Activated T-helper 2 cell treated with anti-CD3 and anti-CD28 coated beads, Interferon-gamma antibody, Interleukin-2, Interleukin-4, amounts not matched to agents 10 μg/mL and 5 μg/mL and 100 μg/mL, durations not matched to agents 14 hours and 24 hours and 36 hours (primary cell): Measurements from ENCODE around the gene BDNF. TPM values are rescaled to one million over a fixed set of nuclear protein-coding genes. Genes with fewer than 3 reads are reported as not detected.

Experiments
- DNase-seq: peaks from one replicate; pipeline ENCODE4 v3.0.0; 2021; ENCODE audit warnings: low spot score
- H3K27ac Mint-ChIP-seq: one replicate; pipeline ENCODE4 v1.8.0; 2021; ENCODE audit warnings: mixed read lengths
- H3K27me3 Mint-ChIP-seq: one replicate; pipeline ENCODE4 v1.8.0; 2021; ENCODE audit warnings: low read depth, mixed read lengths
- H3K36me3 Mint-ChIP-seq: one replicate; pipeline ENCODE4 v1.8.0; 2021; ENCODE audit warnings: low read depth, mixed read lengths
- H3K4me1 Mint-ChIP-seq: one replicate; pipeline ENCODE4 v1.8.0; 2021; ENCODE audit warnings: low read depth, mixed read lengths
- H3K4me3 Mint-ChIP-seq: one replicate; pipeline ENCODE4 v1.8.0; 2021; ENCODE audit warnings: low read depth, mild to moderate bottlenecking, moderate library complexity, mixed read lengths
- H3K9me3 Mint-ChIP-seq: one replicate; pipeline ENCODE4 v1.8.0; 2021; ENCODE audit warnings: mixed read lengths
- intact Hi-C: fragments of 100-400 bp; cut with micrococcal nuclease; formaldehyde crosslinking; loops from one replicate; pipeline ENCODE4 v1.15.1; 2023
- total RNA-seq: library from RNA; stranded (reverse); gene quantifications from 2 replicates; pipeline ENCODE4 v1.2.3, GENCODE V29; 2022

BDNF gene
- total RNA-seq, 1 donor from 2014 or later = not detected

DNA sequence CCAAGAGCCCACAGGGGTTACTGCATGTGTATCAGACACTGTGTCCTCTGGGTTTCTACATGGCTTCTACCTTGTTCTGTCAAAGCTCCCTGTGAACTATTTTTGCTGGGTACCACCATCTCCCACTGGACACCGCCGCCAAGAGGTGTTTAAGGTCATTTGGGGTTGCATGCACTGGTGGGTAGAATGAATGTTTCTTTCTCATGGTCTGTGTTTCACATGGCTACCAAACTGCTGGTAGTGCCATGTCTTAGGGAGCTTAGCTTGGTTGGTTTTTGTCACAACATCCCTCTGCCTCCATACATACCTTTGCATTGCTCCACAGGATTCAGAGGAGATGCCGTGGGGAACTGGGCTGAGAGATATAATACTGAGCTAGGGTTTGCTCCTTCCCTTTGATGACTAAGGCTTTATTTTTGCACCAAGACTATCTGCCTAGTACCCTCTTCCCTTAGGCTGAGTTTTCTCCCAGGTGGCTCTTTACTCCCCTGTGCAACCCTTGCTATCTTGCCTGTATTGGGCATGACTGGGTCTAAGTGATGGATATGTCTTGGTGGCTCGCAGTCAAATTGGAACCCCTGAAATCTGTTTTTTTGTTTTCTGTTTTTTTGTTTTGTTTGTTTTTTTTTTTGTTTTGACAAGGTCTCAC is 73.2 kb downstream of the BDNF start:
- no peaks in the 10 kb centered on the region for H3K9me3 Mint-ChIP-seq
- no peaks in the 10 kb centered on the region for H3K36me3 Mint-ChIP-seq
- H3K27me3 Mint-ChIP-seq = no peaks in the 10 kb centered on the region
- intact Hi-C loops = no loop called here
- no peak overlapping the region for H3K27ac Mint-ChIP-seq
- H3K4me3 Mint-ChIP-seq = no peak overlapping the region
- no peaks in the 10 kb centered on the region for H3K4me1 Mint-ChIP-seq
- no peak for DNase-seq

GRCh38 chr11:27626269-27626937 is 73.9 kb downstream of the BDNF start:
- intact Hi-C loops = no loop called here
- Mint-ChIP-seq H3K27ac (no peak overlapping the region), H3K9me3 (no peaks in the 10 kb centered on the region)

GRCh38 chr11:27625347-27625912 is 74.8 kb downstream of the BDNF start:
- Mint-ChIP-seq H3K4me1 (no peaks in the 10 kb centered on the region), H3K4me3 (no peak overlapping the region), H3K36me3 (no peaks in the 10 kb centered on the region), H3K9me3 (no peaks in the 10 kb centered on the region), H3K27ac (no peak overlapping the region), H3K27me3 (no peaks in the 10 kb centered on the region)
- no peak for DNase-seq
- intact Hi-C loops = no loop called here

More at GRCh38 chr11:27626269-27626937, 73.9 kb downstream of the BDNF start:
- no peaks in the 10 kb centered on the region for H3K4me1 Mint-ChIP-seq
- H3K36me3 Mint-ChIP-seq = no peaks in the 10 kb centered on the region
- no peaks in the 10 kb centered on the region for H3K27me3 Mint-ChIP-seq
- no peak for DNase-seq
- no peak overlapping the region for H3K4me3 Mint-ChIP-seq

DNA sequence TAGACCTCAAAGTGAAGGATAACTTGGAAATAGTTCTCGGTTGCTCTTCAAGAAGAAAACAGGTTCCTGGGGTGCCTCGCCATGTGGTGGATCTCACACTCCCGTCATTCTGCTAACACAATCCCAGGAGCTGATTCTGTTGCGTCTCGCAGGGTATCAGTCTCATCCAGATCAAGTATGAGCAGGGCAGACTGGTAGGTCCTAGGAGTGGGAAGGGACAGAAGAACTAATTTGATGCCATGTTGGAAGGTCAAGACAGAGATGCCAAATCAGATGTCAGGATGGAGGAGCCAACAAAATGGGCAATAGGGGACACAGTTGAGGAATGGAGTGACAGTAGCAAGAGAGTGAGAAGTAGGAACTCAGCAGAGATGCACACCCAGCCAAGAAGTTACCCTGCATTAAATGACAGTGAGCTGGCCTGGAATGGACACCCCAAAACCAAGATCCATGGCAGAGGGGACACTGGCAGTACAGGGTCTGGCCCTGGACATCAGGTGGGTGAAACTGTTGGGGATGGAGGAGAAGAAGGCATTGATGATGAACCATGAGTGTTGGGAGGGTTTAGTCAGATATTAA is 76.2 kb downstream of the BDNF start:
- Mint-ChIP-seq H3K4me3 (no peak overlapping the region), H3K4me1 (no peaks in the 10 kb centered on the region), H3K27ac (no peak overlapping the region), H3K27me3 (no peaks in the 10 kb centered on the region), H3K36me3 (no peaks in the 10 kb centered on the region), H3K9me3 (no peaks in the 10 kb centered on the region)
- DNase-seq = no peak
- intact Hi-C loops = no loop called here

DNA sequence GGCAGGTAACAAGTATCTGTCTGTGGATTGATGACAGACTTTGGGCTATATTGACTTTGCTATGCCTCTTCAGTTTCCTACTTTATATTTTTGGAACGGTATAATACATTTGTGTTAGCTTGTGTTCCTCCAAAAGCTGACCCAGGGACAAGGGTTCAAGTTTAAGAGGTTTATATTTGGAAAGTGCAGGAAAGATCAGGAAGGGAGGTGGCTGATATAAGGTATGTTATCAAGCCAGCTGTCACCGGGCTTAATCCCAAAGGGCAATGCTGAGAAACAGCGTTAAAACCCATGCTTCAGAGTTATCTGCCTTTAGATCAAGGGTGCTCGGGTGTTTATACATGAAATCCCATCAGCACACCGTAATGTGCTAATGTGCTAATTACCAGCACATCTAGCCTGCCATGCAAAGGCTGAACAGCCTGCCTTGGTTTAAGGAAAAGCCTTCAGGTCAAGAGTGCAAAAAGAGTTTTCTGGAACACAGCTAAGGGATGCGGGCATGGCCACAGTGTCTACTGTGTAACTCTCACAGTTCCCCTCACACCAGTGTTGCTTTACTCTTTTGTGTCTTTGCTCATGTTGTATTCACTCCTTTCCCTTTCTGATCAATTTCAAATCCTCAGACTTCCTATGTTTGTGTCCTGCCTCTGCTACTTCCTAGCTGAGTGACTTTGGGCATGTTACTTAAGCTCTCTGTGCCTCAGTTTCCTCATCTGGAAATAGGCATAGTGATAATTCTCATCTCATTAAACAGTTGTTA is 77.5 kb downstream of the BDNF start:
- H3K4me3 Mint-ChIP-seq = no peak overlapping the region
- no peaks in the 10 kb centered on the region for H3K9me3 Mint-ChIP-seq
- no peaks in the 10 kb centered on the region for H3K36me3 Mint-ChIP-seq
- no peak overlapping the region for H3K27ac Mint-ChIP-seq
- DNase-seq = no peak
- intact Hi-C loops = no loop called here
- no peaks in the 10 kb centered on the region for H3K4me1 Mint-ChIP-seq
- no peaks in the 10 kb centered on the region for H3K27me3 Mint-ChIP-seq

- DNase-seq = no peak
- H3K36me3 Mint-ChIP-seq = no peaks in the 10 kb centered on the region
- H3K4me1 Mint-ChIP-seq = no peaks in the 10 kb centered on the region
- no peak overlapping the region for H3K27ac Mint-ChIP-seq
- no peak overlapping the region for H3K4me3 Mint-ChIP-seq
- no peaks in the 10 kb centered on the region for H3K9me3 Mint-ChIP-seq
- H3K27me3 Mint-ChIP-seq = no peaks in the 10 kb centered on the region
- intact Hi-C loops = no loop called here
These were observed 78.7 kb downstream of the BDNF start for GRCh38 chr11:27621405-27622161.

DNA sequence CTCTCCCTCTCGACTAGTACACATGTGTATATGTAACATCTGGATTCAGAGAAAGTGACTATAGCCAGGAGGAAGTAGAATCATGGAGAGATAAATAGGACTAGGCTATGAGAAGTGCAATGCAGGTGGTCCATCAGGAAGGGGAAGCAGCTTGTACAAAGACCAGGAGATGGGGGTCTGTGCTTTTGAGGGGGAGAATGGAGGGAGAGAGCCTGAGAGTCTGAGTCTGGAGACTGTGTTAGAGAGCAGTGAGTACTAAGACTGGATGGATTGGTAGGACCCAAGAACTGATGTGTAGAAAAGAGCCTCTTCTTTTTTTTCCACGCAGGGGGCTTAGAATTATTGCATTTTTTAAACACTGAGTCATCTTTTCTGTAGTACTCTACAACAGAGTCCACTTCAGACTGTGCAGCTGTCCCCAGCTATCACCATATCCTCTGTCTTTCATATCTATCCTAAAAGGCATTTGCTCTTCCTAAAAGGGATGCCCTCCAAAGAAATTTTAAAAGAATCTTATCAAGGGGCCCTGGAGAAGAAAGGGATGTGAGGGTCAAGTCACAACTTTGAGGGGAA is 80.4 kb downstream of the BDNF start:
- intact Hi-C loops = no loop called here
- H3K4me1 Mint-ChIP-seq = no peaks in the 10 kb centered on the region
- no peaks in the 10 kb centered on the region for H3K27me3 Mint-ChIP-seq
- H3K27ac Mint-ChIP-seq = no peak overlapping the region
- H3K4me3 Mint-ChIP-seq = no peak overlapping the region
- DNase-seq = no peak
- no peaks in the 10 kb centered on the region for H3K9me3 Mint-ChIP-seq
- no peaks in the 10 kb centered on the region for H3K36me3 Mint-ChIP-seq

- intact Hi-C loops = no loop called here
- H3K27me3 Mint-ChIP-seq = no peaks in the 10 kb centered on the region
- no peak overlapping the region for H3K4me3 Mint-ChIP-seq
These were observed 81.1 kb downstream of the BDNF start for GRCh38 chr11:27619039-27619574.

DNA sequence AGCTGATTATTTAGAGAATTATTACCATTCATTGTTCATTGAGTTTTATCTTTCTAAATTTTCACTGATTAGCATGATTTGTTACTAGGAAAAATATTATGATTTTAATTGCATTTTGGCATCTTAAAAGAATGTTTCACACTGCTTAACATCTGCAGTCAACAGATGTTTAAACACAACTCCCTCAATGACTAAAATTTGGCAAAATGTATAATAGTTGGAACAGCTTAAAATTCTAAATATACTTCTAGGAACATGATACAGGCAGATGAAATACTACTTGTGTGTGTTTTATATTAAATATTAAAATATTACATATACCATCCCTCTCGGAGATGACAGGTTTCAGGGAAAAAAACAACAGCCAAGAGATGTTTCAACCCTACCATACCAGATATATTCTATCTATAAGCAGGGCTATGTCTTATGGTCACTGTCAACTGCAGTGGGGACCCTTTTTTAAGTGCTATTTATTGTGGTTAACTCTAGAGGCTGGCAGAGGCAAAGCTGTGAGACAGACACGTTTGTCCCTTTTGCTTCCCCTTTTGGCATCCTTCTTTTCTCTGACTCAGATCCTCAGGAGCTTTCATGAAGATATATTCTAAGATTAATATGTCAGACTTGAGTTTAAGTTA is 81.9 kb downstream of the BDNF start:
- Mint-ChIP-seq H3K9me3 (no peaks in the 10 kb centered on the region), H3K4me1 (no peaks in the 10 kb centered on the region), H3K4me3 (no peak overlapping the region), H3K27ac (no peak overlapping the region), H3K36me3 (no peaks in the 10 kb centered on the region), H3K27me3 (no peaks in the 10 kb centered on the region)
- no peak for DNase-seq
- intact Hi-C loops = no loop called here

More at GRCh38 chr11:27619039-27619574, 81.1 kb downstream of the BDNF start:
- H3K9me3 Mint-ChIP-seq = no peaks in the 10 kb centered on the region
- H3K4me1 Mint-ChIP-seq = no peaks in the 10 kb centered on the region
- DNase-seq = no peak
- no peaks in the 10 kb centered on the region for H3K36me3 Mint-ChIP-seq
- H3K27ac Mint-ChIP-seq = no peak overlapping the region

GRCh38 chr11:27616711-27617110 is 83.5 kb downstream of the BDNF start:
- H3K27ac Mint-ChIP-seq = no peak overlapping the region
- H3K9me3 Mint-ChIP-seq = no peaks in the 10 kb centered on the region
- H3K27me3 Mint-ChIP-seq = no peaks in the 10 kb centered on the region
- no peaks in the 10 kb centered on the region for H3K4me1 Mint-ChIP-seq
- no peak overlapping the region for H3K4me3 Mint-ChIP-seq
- intact Hi-C loops = no loop called here
- DNase-seq = no peak
- H3K36me3 Mint-ChIP-seq = no peaks in the 10 kb centered on the region

DNA sequence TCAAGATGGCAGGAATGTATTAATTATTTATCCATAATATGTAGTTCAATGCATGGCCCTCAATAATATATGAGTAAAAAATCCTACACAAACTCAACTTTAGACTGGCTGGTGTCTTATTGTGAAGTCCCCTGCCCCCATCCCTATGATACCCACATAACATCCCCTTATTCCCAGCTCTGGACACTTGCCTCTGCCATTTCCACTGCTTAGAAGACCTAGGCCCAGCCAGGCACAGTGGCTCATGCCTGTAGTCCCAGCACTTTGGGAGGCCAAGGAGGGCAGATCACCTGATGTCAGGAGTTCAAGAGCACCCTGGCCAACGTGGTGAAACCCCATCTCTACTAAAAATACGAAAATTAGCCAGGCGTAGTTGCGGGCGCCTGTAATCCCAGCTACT is 84.4 kb downstream of the BDNF start:
- no peak overlapping the region for H3K27ac Mint-ChIP-seq
- no peak overlapping the region for H3K4me3 Mint-ChIP-seq
- DNase-seq = no peak
- H3K9me3 Mint-ChIP-seq = no peaks in the 10 kb centered on the region
- H3K27me3 Mint-ChIP-seq = peaks cover 2% of the 10 kb centered on the region
- no peaks in the 10 kb centered on the region for H3K4me1 Mint-ChIP-seq
- intact Hi-C loops = no loop called here
- no peaks in the 10 kb centered on the region for H3K36me3 Mint-ChIP-seq
